A673 (cell line): ENCODE data around the gene NSD1. TPM values are rescaled to one million over a fixed set of nuclear protein-coding genes. Genes with fewer than 3 reads are reported as not detected.

Source experiments
- BruUV-seq: library from RNA; stranded (reverse); fragments of 400-500 nt; replicated peaks from 2 replicates; lab custom pipeline; 2021; lab: Mats Ljungman, UMichigan
- CTCF ChIA-PET: fragments of 300-600 bp; sonication (Branson Sonifier 250); formaldehyde crosslinking; loops from one replicate; lab custom pipeline; 2022; ENCODE audit warnings: antibody characterized with exemption; lab: Charles Lee
- POLR2A ChIA-PET: fragments of 300-600 bp; sonication (Branson Sonifier 250); formaldehyde crosslinking; loops from one replicate; lab custom pipeline; 2022; ENCODE audit warnings: antibody characterized with exemption; ENCODE audit not compliant: low non-redundant PET; lab: Charles Lee
- DNase-seq: peaks from one replicate; pipeline ENCODE4 v3.0.0-alpha.2; 2015; ENCODE audit warnings: low spot score
- H3K27ac ChIP-seq: fragments of 200-600 bp; sonication (generic); 2 replicates; pipeline ENCODE4 v1.5.1; 2016; ENCODE audit warnings: mixed run types, low read depth, mild to moderate bottlenecking, mixed read lengths, antibody characterized with exemption, low read length; ENCODE audit not compliant: poor library complexity, severe bottlenecking
- H3K27me3 ChIP-seq: fragments of 200-600 bp; sonication (generic); replicated peaks from 2 replicates; pipeline ENCODE4 v1.6.1; 2017; ENCODE audit warnings: mixed run types, low read depth, mild to moderate bottlenecking, mixed read lengths, antibody characterized with exemption, low read length; ENCODE audit not compliant: insufficient read depth, poor library complexity
- H3K36me3 ChIP-seq: fragments of 200-600 bp; sonication (generic); 2 replicates; pipeline ENCODE4 v1.6.1; 2016; ENCODE audit warnings: mixed run types, mild to moderate bottlenecking, mixed read lengths, antibody characterized with exemption, low read length; ENCODE audit not compliant: insufficient read depth, poor library complexity, severe bottlenecking
- H3K4me1 ChIP-seq: fragments of 200-600 bp; sonication (generic); 2 replicates; pipeline ENCODE4 v1.6.1; 2017; ENCODE audit warnings: mixed run types, mild to moderate bottlenecking, mixed read lengths, antibody characterized with exemption, low read length; ENCODE audit not compliant: insufficient read depth, poor library complexity, severe bottlenecking
- H3K4me3 ChIP-seq: fragments of 200-600 bp; sonication (generic); 2 replicates; pipeline ENCODE4 v1.5.1; 2016; ENCODE audit warnings: low read depth, mixed run types, mild to moderate bottlenecking, mixed read lengths, low read length; ENCODE audit not compliant: poor library complexity, severe bottlenecking
- H3K9me3 ChIP-seq: fragments of 200-600 bp; sonication (generic); 2 replicates; pipeline ENCODE4 v1.6.1; 2016; ENCODE audit warnings: mixed run types, low read depth, mild to moderate bottlenecking, mixed read lengths, antibody characterized with exemption, low read length; ENCODE audit not compliant: poor library complexity, severe bottlenecking
- EZH2 ChIP-seq: fragments of 200-600 bp; sonication (generic); IDR thresholded peaks from 2 replicates; pipeline ENCODE4 v1.6.1; 2017; ENCODE audit warnings: borderline replicate concordance, low read depth, mild to moderate bottlenecking, mixed read lengths, antibody characterized with exemption, low read length; ENCODE audit not compliant: poor library complexity, severe bottlenecking
- intact Hi-C: fragments of 100-400 bp; cut with micrococcal nuclease; formaldehyde crosslinking; loops from one replicate; pipeline ENCODE4 v1.10.0; 2022; ENCODE audit not compliant: unreplicated experiment
- total RNA-seq: library from RNA; stranded (reverse); gene quantifications from 2 replicates; pipeline ENCODE4 v1.2.3, GENCODE V29; 2021
- TF ChIP-seq, protein P1 (sequence below): fragments of 300-800, 200-600 bp; sonication (generic); conservative IDR thresholded peaks from 2 replicates; pipeline ENCODE4 v1.5.1; 2017; ENCODE audit warnings: low read depth, mild to moderate bottlenecking, antibody characterized with exemption, low read length, moderate library complexity, mixed read lengths

NSD1 gene
- total RNA-seq, 1 experiment from 2014 or later = 74.3 TPM

DNA sequence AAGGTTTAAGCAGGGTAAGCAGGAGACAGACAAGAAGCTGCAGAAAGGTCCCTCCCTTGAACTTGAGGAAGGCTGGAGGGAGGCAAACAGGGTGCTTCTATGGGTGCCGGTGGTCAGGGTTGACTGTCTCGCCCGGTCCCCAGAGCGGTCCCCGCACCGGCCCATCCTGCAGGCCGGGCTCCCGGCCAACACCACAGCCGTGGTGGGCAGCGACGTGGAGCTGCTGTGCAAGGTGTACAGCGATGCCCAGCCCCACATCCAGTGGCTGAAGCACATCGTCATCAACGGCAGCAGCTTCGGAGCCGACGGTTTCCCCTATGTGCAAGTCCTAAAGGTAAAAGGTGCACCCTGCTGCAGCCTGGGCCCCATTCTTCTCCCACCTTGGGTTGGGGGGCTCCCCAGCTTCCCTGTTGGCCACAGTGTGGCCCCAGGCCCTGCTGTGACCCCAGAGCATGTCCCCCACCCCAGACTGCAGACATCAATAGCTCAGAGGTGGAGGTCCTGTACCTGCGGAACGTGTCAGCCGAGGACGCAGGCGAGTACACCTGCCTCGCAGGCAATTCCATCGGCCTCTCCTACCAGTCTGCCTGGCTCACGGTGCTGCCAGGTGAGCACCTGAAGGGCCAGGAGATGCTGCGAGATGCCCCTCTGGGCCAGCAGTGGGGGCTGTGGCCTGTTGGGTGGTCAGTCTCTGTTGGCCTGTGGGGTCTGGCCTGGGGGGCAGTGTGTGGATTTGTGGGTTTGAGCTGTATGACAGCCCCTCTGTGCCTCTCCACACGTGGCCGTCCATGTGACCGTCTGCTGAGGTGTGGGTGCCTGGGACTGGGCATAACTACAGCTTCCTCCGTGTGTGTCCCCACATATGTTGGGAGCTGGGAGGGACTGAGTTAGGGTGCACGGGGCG is 41.1 kb upstream of the NSD1 start:
- Histone ChIP-seq H3K27ac (no peak overlapping the region), H3K9me3 (no peaks in the 10 kb centered on the region), H3K4me3 (no peak overlapping the region), H3K27me3 (no peaks in the 10 kb centered on the region), H3K4me1 (peaks cover 12% of the 10 kb centered on the region), H3K36me3 (no peaks in the 10 kb centered on the region)
- no peak for DNase-seq
- CTCF ChIA-PET = interaction anchor here (0.6 kb wide), 1 partner anchor 87 kb away, joined by 3 read pairs; no protein-coding TSS in a partner anchor
- BruUV-seq = no TSS peak
- TF ChIP-seq, protein P1, sequence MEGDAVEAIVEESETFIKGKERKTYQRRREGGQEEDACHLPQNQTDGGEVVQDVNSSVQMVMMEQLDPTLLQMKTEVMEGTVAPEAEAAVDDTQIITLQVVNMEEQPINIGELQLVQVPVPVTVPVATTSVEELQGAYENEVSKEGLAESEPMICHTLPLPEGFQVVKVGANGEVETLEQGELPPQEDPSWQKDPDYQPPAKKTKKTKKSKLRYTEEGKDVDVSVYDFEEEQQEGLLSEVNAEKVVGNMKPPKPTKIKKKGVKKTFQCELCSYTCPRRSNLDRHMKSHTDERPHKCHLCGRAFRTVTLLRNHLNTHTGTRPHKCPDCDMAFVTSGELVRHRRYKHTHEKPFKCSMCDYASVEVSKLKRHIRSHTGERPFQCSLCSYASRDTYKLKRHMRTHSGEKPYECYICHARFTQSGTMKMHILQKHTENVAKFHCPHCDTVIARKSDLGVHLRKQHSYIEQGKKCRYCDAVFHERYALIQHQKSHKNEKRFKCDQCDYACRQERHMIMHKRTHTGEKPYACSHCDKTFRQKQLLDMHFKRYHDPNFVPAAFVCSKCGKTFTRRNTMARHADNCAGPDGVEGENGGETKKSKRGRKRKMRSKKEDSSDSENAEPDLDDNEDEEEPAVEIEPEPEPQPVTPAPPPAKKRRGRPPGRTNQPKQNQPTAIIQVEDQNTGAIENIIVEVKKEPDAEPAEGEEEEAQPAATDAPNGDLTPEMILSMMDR = no peak
- no peak for TF ChIP-seq EZH2
- POLR2A ChIA-PET = no interaction called here
- intact Hi-C loops = no loop called here

DNA sequence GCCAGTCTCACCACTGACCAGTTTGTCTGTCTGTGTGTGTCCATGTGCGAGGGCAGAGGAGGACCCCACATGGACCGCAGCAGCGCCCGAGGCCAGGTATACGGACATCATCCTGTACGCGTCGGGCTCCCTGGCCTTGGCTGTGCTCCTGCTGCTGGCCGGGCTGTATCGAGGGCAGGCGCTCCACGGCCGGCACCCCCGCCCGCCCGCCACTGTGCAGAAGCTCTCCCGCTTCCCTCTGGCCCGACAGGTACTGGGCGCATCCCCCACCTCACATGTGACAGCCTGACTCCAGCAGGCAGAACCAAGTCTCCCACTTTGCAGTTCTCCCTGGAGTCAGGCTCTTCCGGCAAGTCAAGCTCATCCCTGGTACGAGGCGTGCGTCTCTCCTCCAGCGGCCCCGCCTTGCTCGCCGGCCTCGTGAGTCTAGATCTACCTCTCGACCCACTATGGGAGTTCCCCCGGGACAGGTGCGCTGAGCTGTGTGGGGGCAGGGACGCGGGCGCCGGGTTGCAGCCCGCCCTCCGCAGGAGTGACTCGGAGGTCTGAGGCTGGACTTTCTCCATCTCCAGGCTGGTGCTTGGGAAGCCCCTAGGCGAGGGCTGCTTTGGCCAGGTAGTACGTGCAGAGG is 40.4 kb upstream of the NSD1 start:
- TF ChIP-seq, protein P1 = no peak
- no peak for TF ChIP-seq EZH2
- intact Hi-C loops = no loop called here
- ChIA-PET CTCF (interaction anchor here (0.6 kb wide), 1 partner anchor 87 kb away, joined by 3 read pairs; no protein-coding TSS in a partner anchor), POLR2A (no interaction called here)
- Histone ChIP-seq H3K27me3 (no peaks in the 10 kb centered on the region), H3K27ac (no peak overlapping the region), H3K4me1 (peaks cover 12% of the 10 kb centered on the region), H3K36me3 (no peaks in the 10 kb centered on the region), H3K9me3 (no peaks in the 10 kb centered on the region), H3K4me3 (no peak overlapping the region)
- no TSS peak for BruUV-seq
- DNase-seq = no peak

DNA sequence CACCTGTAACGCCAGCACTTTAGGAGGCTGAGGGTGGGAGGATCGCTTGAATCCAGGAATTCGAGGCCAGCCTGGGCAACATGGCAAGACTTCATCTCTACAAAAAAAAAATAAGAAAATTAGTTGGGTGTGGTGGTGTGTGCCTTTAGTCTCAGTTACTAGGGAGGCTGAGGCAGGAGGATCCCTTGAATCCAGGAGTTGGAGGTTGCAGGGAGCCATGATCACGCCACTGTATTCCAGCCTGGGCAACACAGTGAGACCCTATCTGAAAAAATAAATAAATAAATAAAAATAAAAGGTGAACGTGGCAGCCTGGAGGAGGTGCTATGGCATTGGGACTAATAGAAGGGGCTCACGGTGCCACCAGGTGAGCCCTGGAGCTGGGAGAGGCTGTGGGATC is 39.8 kb upstream of the NSD1 start:
- H3K27me3 ChIP-seq = no peaks in the 10 kb centered on the region
- CTCF ChIA-PET = no interaction called here
- no peak overlapping the region for H3K4me3 ChIP-seq
- TF ChIP-seq EZH2 = no peak
- TF ChIP-seq, protein P1 = no peak
- H3K4me1 ChIP-seq = peaks cover 9% of the 10 kb centered on the region
- BruUV-seq = no TSS peak
- H3K27ac ChIP-seq = no peak overlapping the region
- no peak for DNase-seq
- POLR2A ChIA-PET = no interaction called here
- no peaks in the 10 kb centered on the region for H3K9me3 ChIP-seq
- H3K36me3 ChIP-seq = no peaks in the 10 kb centered on the region
- intact Hi-C loops = no loop called here
